Kidney epithelial cell (primary cell): ENCODE results near the gene PM20D1. TPM values are rescaled to one million over a fixed set of nuclear protein-coding genes. Genes with fewer than 3 reads are reported as not detected.

Experiments
- DNase-seq: peaks from one replicate; pipeline ENCODE4 v3.0.0-alpha.2; 2010; ENCODE audit warnings: low read depth
- H3K27me3 ChIP-seq: 2 replicates; pipeline ENCODE4 v1.6.0; 2011; ENCODE audit warnings: low read length; ENCODE audit not compliant: control insufficient read depth, insufficient read depth
- H3K36me3 ChIP-seq: 2 replicates; pipeline ENCODE4 v1.5.1; 2011; ENCODE audit warnings: low read length; ENCODE audit not compliant: control insufficient read depth, insufficient read depth
- H3K4me3 ChIP-seq: 2 replicates; pipeline ENCODE4 v1.5.1; 2011; ENCODE audit warnings: low read depth, mild to moderate bottlenecking, control low read depth, low read length
- CTCF ChIP-seq: IDR thresholded peaks from 2 replicates; pipeline ENCODE4 v1.5.1; 2011; ENCODE audit warnings: mild to moderate bottlenecking, moderate library complexity, low read length, control low read depth, inconsistent platforms; ENCODE audit not compliant: insufficient read depth, poor library complexity, severe bottlenecking
- total RNA-seq: library from RNA; depleted of rRNA; stranded (reverse); fragments of >200 nt; gene quantifications from 2 replicates; pipeline ENCODE4 v1.2.3, GENCODE V29; 2015

PM20D1 gene
- total RNA-seq, 1 donor from 2014 or later, result 0.04 TPM

DNA sequence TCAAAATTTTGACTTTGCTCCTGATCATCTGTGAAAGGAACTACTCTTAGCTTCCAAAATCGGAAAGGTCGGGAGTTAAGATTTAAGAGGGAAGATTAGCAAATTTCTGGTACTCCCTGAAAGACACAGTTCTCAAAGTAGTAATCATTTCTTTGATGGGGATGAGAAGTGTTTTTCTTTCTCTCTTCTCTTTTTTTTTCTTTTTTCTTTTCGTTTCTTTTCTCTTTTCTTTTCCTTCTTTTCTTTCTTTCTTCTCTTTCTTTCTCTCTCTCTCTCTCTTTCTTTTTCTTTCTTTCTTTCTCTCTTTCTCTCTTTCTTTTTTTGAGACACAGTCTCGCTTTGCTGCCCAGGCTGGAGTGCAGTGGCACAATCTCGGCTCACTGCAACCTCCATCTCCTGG lies 69.6 kb downstream of the PM20D1 start:
- no peak for DNase-seq
- Histone ChIP-seq H3K4me3 (no peak overlapping the region), H3K27me3 (no peaks in the 10 kb centered on the region), H3K36me3 (no peaks in the 10 kb centered on the region)
- no peak for TF ChIP-seq CTCF

Other genes starting within 250 kb of the PM20D1 start
- gene ELK4, start 218.1 kb downstream of the PM20D1 start, total RNA-seq, result 16.1 and 16.7 TPM in 2 replicates
- gene SLC45A3, start 169.6 kb downstream of the PM20D1 start, total RNA-seq, result 8.5 and 9.3 TPM in 2 replicates
- gene NUCKS1, start 100.0 kb downstream of the PM20D1 start, total RNA-seq, result 63.9 and 72.6 TPM in 2 replicates
- 21.6 and 24.4 TPM in 2 replicates for gene RAB29, start 74.7 kb downstream of the PM20D1 start, total RNA-seq
- gene SLC41A1, start 36.9 kb downstream of the PM20D1 start, total RNA-seq, result 17.2 and 20.9 TPM in 2 replicates
- not detected in 2 replicates for gene SLC26A9, start 93.3 kb upstream of the PM20D1 start, total RNA-seq
- 0.13 TPM in 1 of 2 replicates, not detected in the other for gene RAB7B, start 153.3 kb upstream of the PM20D1 start, total RNA-seq
- not detected in 2 replicates for gene CTSE, start 173.8 kb upstream of the PM20D1 start, total RNA-seq
- gene RHEX, start 203.0 kb upstream of the PM20D1 start, total RNA-seq, result 0.42 and 0.82 TPM in 2 replicates